H1 (cell line): Measurements from ENCODE around the gene TEDDM1. TPM values are rescaled to one million over a fixed set of nuclear protein-coding genes. Genes with fewer than 3 reads are reported as not detected.

Experiments used
- CTCF ChIA-PET: fragments of 300-600 bp; sonication (Branson Sonifier 250); formaldehyde crosslinking; loops from one replicate; lab custom pipeline; 2021; ENCODE audit not compliant: partially characterized antibody; lab: Charles Lee
- POLR2A ChIA-PET: fragments of 300-600 bp; sonication (Branson Sonifier 250); formaldehyde crosslinking; loops from one replicate; lab custom pipeline; 2021; ENCODE audit warnings: inconsistent platforms; ENCODE audit not compliant: partially characterized antibody; lab: Charles Lee
- DNase-seq, 2 experiments: peaks; one replicate each; pipeline versions ENCODE4 v3.0.0 to v3.0.0-alpha.2; 2010 to 2022; ENCODE audit warnings: low spot score in 2 of 2, low read depth in 1 of 2, mixed read lengths in 1 of 2
- FAIRE-seq: peaks from 2 replicates; lab custom pipeline; 2011; peaks lifted over from hg19 to GRCh38; lab: Jason Lieb, UNC
- H2AFZ ChIP-seq: 2 replicates; pipeline ENCODE4 v1.8.1; 2012; ENCODE audit warnings: low read length, inconsistent platforms
- H2AK5ac ChIP-seq: 2 replicates; pipeline ENCODE4 v1.6.1; 2013; ENCODE audit warnings: low read depth, low read length
- H2BK120ac ChIP-seq: replicated peaks from 2 replicates; pipeline ENCODE3; 2013; ENCODE audit warnings: low read depth, low read length, inconsistent platforms
- H2BK12ac ChIP-seq: 2 replicates; pipeline ENCODE4 v1.6.1; 2013; ENCODE audit warnings: low read depth, low read length
- H2BK15ac ChIP-seq: 2 replicates; pipeline ENCODE4 v1.6.1; 2013; ENCODE audit warnings: low read length
- H2BK20ac ChIP-seq: 2 replicates; pipeline ENCODE4 v1.6.1; 2013; ENCODE audit warnings: low read length
- H2BK5ac ChIP-seq: 2 replicates; pipeline ENCODE4 v1.6.1; 2013; ENCODE audit warnings: low read depth, low read length
- H3K14ac ChIP-seq: 2 replicates; pipeline ENCODE4 v1.6.1; 2013; ENCODE audit warnings: inconsistent platforms; ENCODE audit not compliant: insufficient read length
- H3K18ac ChIP-seq: 2 replicates; pipeline ENCODE4 v1.6.1; 2013; ENCODE audit warnings: low read length; ENCODE audit errors: extremely low read depth
- H3K23ac ChIP-seq: 2 replicates; pipeline ENCODE4 v1.6.1; 2013; ENCODE audit warnings: inconsistent platforms; ENCODE audit not compliant: insufficient read length
- H3K23me2 ChIP-seq: 2 replicates; pipeline ENCODE4 v1.6.1; 2013; ENCODE audit warnings: low read depth, low read length
- H3K27ac ChIP-seq: 2 replicates; pipeline ENCODE4 v1.6.1; 2011; ENCODE audit warnings: low read depth, low read length, inconsistent platforms
- H3K27me3 ChIP-seq, 4 experiments: replicated peaks in 1 of 4; 1 replicate in 1 of 4; 2 replicates in 3 of 4; pipeline versions ENCODE4 v1.6.1 to v1.8.1; 2011 to 2013; ENCODE audit warnings: low read length in 3 of 4, mild to moderate bottlenecking in 3 of 4, inconsistent platforms in 2 of 4, mixed read lengths in 2 of 4, moderate library complexity in 1 of 4; ENCODE audit not compliant: control insufficient read depth in 3 of 4, insufficient read depth in 3 of 4; ENCODE audit errors: extremely low read depth in 1 of 4
- H3K36me3 ChIP-seq, 4 experiments: 2 replicates each; pipeline versions ENCODE4 v1.6.1 to v1.8.1; 2011 to 2013; ENCODE audit warnings: mild to moderate bottlenecking in 4 of 4, low read length in 3 of 4, moderate library complexity in 2 of 4, control low read depth in 1 of 4, inconsistent platforms in 1 of 4; ENCODE audit not compliant: insufficient read depth in 4 of 4, control insufficient read depth in 2 of 4
- H3K4ac ChIP-seq: replicated peaks from 2 replicates; pipeline ENCODE3; 2013; ENCODE audit warnings: low read length, low read depth, mixed read lengths, inconsistent platforms; ENCODE audit not compliant: insufficient read length
- H3K4me1 ChIP-seq, 4 experiments: replicated peaks in 1 of 4; 1 replicate in 1 of 4; 2 replicates in 3 of 4; pipeline versions ENCODE4 v1.6.1 to v1.8.1; 2011 to 2013; ENCODE audit warnings: low read length in 3 of 4, inconsistent platforms in 2 of 4, mixed read lengths in 1 of 4; ENCODE audit not compliant: insufficient read depth in 4 of 4, control insufficient read depth in 3 of 4
- H3K4me2 ChIP-seq, 2 experiments: 2 replicates each; pipeline versions ENCODE4 v1.6.1 to v1.8.1; 2011 to 2013; ENCODE audit warnings: low read depth in 2 of 2, low read length in 2 of 2, control low read depth in 1 of 2, inconsistent platforms in 1 of 2, mild to moderate bottlenecking in 1 of 2; ENCODE audit not compliant: insufficient read depth in 1 of 2
- H3K4me3 ChIP-seq, 4 experiments: fragments of 200-600, 300-600 bp in 1 of 4; sonication (generic), shearing (Covaris generic), sonication (Bioruptor Twin) in 1 of 4; 2 replicates each; pipeline versions ENCODE4 v1.5.1 to v1.8.1; 2011 to 2016; ENCODE audit warnings: low read length in 4 of 4, low read depth in 3 of 4, control low read depth in 2 of 4, inconsistent platforms in 2 of 4, mild to moderate bottlenecking in 2 of 4, mixed read lengths in 1 of 4, moderate library complexity in 1 of 4; ENCODE audit not compliant: insufficient read depth in 2 of 4; ENCODE audit errors: extremely low read depth in 1 of 4
- H3K56ac ChIP-seq: replicated peaks from 2 replicates; pipeline ENCODE3; 2013; ENCODE audit warnings: low read depth, mild to moderate bottlenecking, mixed read lengths, low read length, inconsistent platforms; ENCODE audit not compliant: insufficient read length
- H3K79me1 ChIP-seq: 2 replicates; pipeline ENCODE4 v1.6.1; 2013; ENCODE audit warnings: low read depth, low read length, control low read depth
- H3K79me2 ChIP-seq, 2 experiments: 2 replicates each; pipeline versions ENCODE4 v1.6.1 to v1.8.1; 2012 to 2013; ENCODE audit warnings: low read length in 2 of 2, mild to moderate bottlenecking in 2 of 2, inconsistent platforms in 1 of 2; ENCODE audit not compliant: insufficient read depth in 2 of 2, control insufficient read depth in 1 of 2
- H3K9ac ChIP-seq, 4 experiments: replicated peaks in 1 of 4; 1 replicate in 1 of 4; 2 replicates in 3 of 4; pipeline versions ENCODE4 v1.6.1 to v1.8.1; 2011 to 2013; ENCODE audit warnings: low read depth in 3 of 4, low read length in 3 of 4, control low read depth in 2 of 4, mild to moderate bottlenecking in 2 of 4, moderate library complexity in 2 of 4, inconsistent platforms in 1 of 4; ENCODE audit errors: extremely low read depth in 1 of 4
- H3K9me3 ChIP-seq, 2 experiments: 2 replicates each; pipeline versions ENCODE4 v1.6.1 to v1.8.1; 2012 to 2013; ENCODE audit warnings: mild to moderate bottlenecking in 2 of 2, moderate library complexity in 2 of 2, control low read depth in 1 of 2, inconsistent platforms in 1 of 2, low read depth in 1 of 2, low read length in 1 of 2, mixed read lengths in 1 of 2; ENCODE audit not compliant: insufficient read depth in 2 of 2
- H4K20me1 ChIP-seq, 2 experiments: replicated peaks in 1 of 2; 2 replicates each; pipeline versions ENCODE3 to v1.8.1; 2011 to 2013; ENCODE audit warnings: inconsistent platforms in 2 of 2, low read length in 2 of 2, mild to moderate bottlenecking in 1 of 2; ENCODE audit not compliant: insufficient read depth in 2 of 2, control insufficient read depth in 1 of 2
- H4K5ac ChIP-seq: 2 replicates; pipeline ENCODE4 v1.6.1; 2013; ENCODE audit warnings: low read length, low read depth, mixed read lengths, inconsistent platforms; ENCODE audit not compliant: insufficient read length
- H4K8ac ChIP-seq: 2 replicates; pipeline ENCODE4 v1.8.0; 2013; ENCODE audit warnings: mild to moderate bottlenecking, moderate library complexity, low read length, inconsistent platforms; ENCODE audit not compliant: insufficient read depth; ENCODE audit errors: extremely low read depth
- H4K91ac ChIP-seq: replicated peaks from 2 replicates; pipeline ENCODE3; 2013; ENCODE audit warnings: low read length, mixed read lengths, inconsistent platforms; ENCODE audit not compliant: insufficient read length
- CHD1 ChIP-seq: IDR thresholded peaks from 2 replicates; pipeline ENCODE4 v1.6.1; 2012; ENCODE audit warnings: low read depth, low read length, improper control_type of control experiment
- EP300 ChIP-seq, 2 experiments: IDR thresholded peaks; 1 replicate in 1 of 2; 2 replicates in 1 of 2; pipeline ENCODE4 v1.6.1; 2011 to 2012; ENCODE audit warnings: low read depth in 2 of 2, low read length in 2 of 2, mild to moderate bottlenecking in 2 of 2, borderline replicate concordance in 1 of 2, inconsistent platforms in 1 of 2, moderate library complexity in 1 of 2
- KDM5A ChIP-seq: fragments of 200-600 bp; IDR thresholded peaks from 2 replicates; pipeline ENCODE4 v1.7.1; 2012; ENCODE audit warnings: mild to moderate bottlenecking, low read length, inconsistent platforms, mixed read lengths
- ZNF274 ChIP-seq: IDR thresholded peaks from 2 replicates; pipeline ENCODE4 v1.7.0; 2012; ENCODE audit warnings: low read length, borderline replicate concordance; ENCODE audit errors: extremely low read depth
- WGBS, 2 experiments: shearing (Covaris generic) in 1 of 2; methylation state at CpG; one replicate each; pipeline versions ENCODE4 v1.1.6 to v1.1.7; 2013 to 2015; ENCODE audit warnings: low lambda C conversion rate in 2 of 2, mixed read lengths in 2 of 2, inconsistent platforms in 1 of 2, low coverage in 1 of 2, missing lambda C conversion rate in 1 of 2; ENCODE audit not compliant: insufficient replicate concordance in 2 of 2, insufficient coverage in 1 of 2, insufficient read length in 1 of 2; ENCODE audit errors: extremely low coverage in 1 of 2, missing lambda C conversion rate in 1 of 2; 5-methylcytosine and 5-hydroxymethylcytosine counted together
- polyA plus RNA-seq, 7 experiments: library from polyadenylated mRNA; depleted of rRNA in 3 of 7; stranded (reverse) in 5 of 7; unstranded in 2 of 7; fragments of >200 nt in 5 of 7; fragments of 200-250 nt in 2 of 7; gene quantifications; 1 replicate in 5 of 7; 2 replicates in 1 of 7; 4 replicates in 1 of 7; pipeline versions ENCODE4 v1.2.1 to v1.2.3, GENCODE V29; 2011 to 2013; ENCODE audit warnings: missing spikeins in 2 of 7, mixed read lengths in 2 of 7
- total RNA-seq: library from RNA; stranded (reverse); fragmentation: NEBNext Ultra II Directional; extraction: Animal tissue kit (Norgen Biotek cat#: 25700); gene quantifications from 2 replicates; pipeline ENCODE4 v1.2.1, GENCODE V29; 2021

TEDDM1 gene
- total and polyA plus RNA-seq, 2 of the 8 experiments (the other 6 are each of a cell fraction or from before 2014, with no cell fraction given): not detected

- H4K5ac ChIP-seq: no peak overlapping the region
- peak overlapping the region; percentile 53; the same call in 1 of the 2 replicates for H2BK20ac ChIP-seq
- TF ChIP-seq EP300 (IDR thresholded peaks at IDR 0.05; ENCODE audit: borderline replicate concordance in 1 of 2, low read depth in 2 of 2, low read length in 2 of 2): no peak
- TF ChIP-seq KDM5A: no peak
- no peak for TF ChIP-seq ZNF274
- no peak for TF ChIP-seq CHD1
- no peak overlapping the region for H3K4me3 ChIP-seq
- DNase-seq (no peak), FAIRE-seq (no peak)
- no peaks in the 10 kb centered on the region for H3K79me2 ChIP-seq
- H4K8ac ChIP-seq: no peak overlapping the region
- no peaks in the 10 kb centered on the region for H3K9me3 ChIP-seq
- H3K4ac ChIP-seq: no peak overlapping the region
- no peaks in the 10 kb centered on the region for H3K27me3 ChIP-seq
- H3K27ac ChIP-seq: no peak overlapping the region
- no peak overlapping the region for H2AK5ac ChIP-seq
- no peaks in the 10 kb centered on the region for H4K20me1 ChIP-seq
- POLR2A ChIA-PET: interaction anchor here (0.7 to 1.4 kb wide), 3 partner anchors 29 to 60 kb away, joined by 3 to 4 read pairs (median 3); no protein-coding TSS in a partner anchor
- H3K23me2 ChIP-seq: no peaks in the 10 kb centered on the region
- peak overlapping the region; percentile 62; the same call in 1 of the 2 replicates for H3K18ac ChIP-seq
- H2BK12ac ChIP-seq: no peak overlapping the region
- peaks cover 2 to 18% (median 9%) of the 10 kb centered on the region in 4 experiments; a peak in 5 of 7 replicates for H3K4me1 ChIP-seq
- no peak overlapping the region for H3K9ac ChIP-seq
- no peak overlapping the region for H3K23ac ChIP-seq
- no peak overlapping the region for H4K91ac ChIP-seq
- H3K36me3 ChIP-seq: no peaks in the 10 kb centered on the region
- no peak overlapping the region for H2AFZ ChIP-seq
- no peaks in the 10 kb centered on the region for H3K79me1 ChIP-seq
- WGBS, 2 experiments: 68% methylated on average over 4 of the region's 4 CpGs; no CpG with 5 or more reads in 1 of the 2 experiments
- no peak overlapping the region for H3K56ac ChIP-seq
- CTCF ChIA-PET: interaction anchor here (1.0 to 7.5 kb wide), 5 partner anchors 9 to 215 kb away, joined by 3 to 27 read pairs (median 4); no protein-coding TSS in a partner anchor
- H3K14ac ChIP-seq: no peak overlapping the region
- 0 out of 4 replicates have a peak overlapping the region, but pooled peaks of 1 of the 2 experiments have one; percentile 28 for H3K4me2 ChIP-seq
- 0 out of 2 replicates have a peak overlapping the region, but pooled peaks have one; percentile 2 for H2BK5ac ChIP-seq
- no peak overlapping the region for H2BK120ac ChIP-seq
- H2BK15ac ChIP-seq: no peak overlapping the region
Measured at GRCh38 chr1:182357913-182358312, 42.6 kb downstream of the TEDDM1 start.
